Sigmoid colon (tissue), 7 donors: ENCODE results near the gene COMMD3. TPM values are rescaled to one million over a fixed set of nuclear protein-coding genes. Genes with fewer than 3 reads are reported as not detected.

ENCODE experiments used
- DNase-seq: peaks from one replicate; pipeline ENCODE4 v3.0.0-alpha.2; 2019
- H3K27ac ChIP-seq, 4 donors: fragments of 200-600 bp; sonication (generic); one replicate each; pipeline ENCODE4 v1.5.1; 2016 to 2019; ENCODE audit warnings: mild to moderate bottlenecking in 1 of 4
- H3K27me3 ChIP-seq, 3 donors: fragments of 200-600 bp; sonication (generic); one replicate each; pipeline ENCODE4 v1.5.1; 2019; ENCODE audit warnings: mild to moderate bottlenecking in 1 of 3
- H3K36me3 ChIP-seq, 4 donors: fragments of 200-600 bp; sonication (generic); one replicate each; pipeline ENCODE4 v1.5.1; 2016 to 2019
- H3K4me1 ChIP-seq, 4 donors: fragments of 200-600 bp; sonication (generic); one replicate each; pipeline ENCODE4 v1.5.1; 2017 to 2019
- H3K4me3 ChIP-seq, 4 donors: fragments of 200-600 bp; sonication (generic); one replicate each; pipeline ENCODE4 v1.5.1; 2017 to 2019; ENCODE audit warnings: mild to moderate bottlenecking in 2 of 4, moderate library complexity in 1 of 4
- H3K9me3 ChIP-seq, 4 donors: fragments of 200-600 bp in 3 of 4; sonication (generic) in 3 of 4; one replicate each; pipeline versions ENCODE4 v1.5.1 to v1.6.1; 2013 to 2019
- CTCF ChIP-seq, 4 experiments: fragments of 450-650 bp in 3 of 4; fragments of 200-600 bp in 1 of 4; IDR thresholded peaks; one replicate each; pipeline ENCODE4 v1.5.1; 2016 to 2019; ENCODE audit warnings: antibody characterized with exemption in 4 of 4, mild to moderate bottlenecking in 3 of 4, moderate library complexity in 2 of 4
- EP300 ChIP-seq, 4 donors: sonication (generic); formaldehyde crosslinking; IDR thresholded peaks; one replicate each; pipeline ENCODE4 v1.6.1; 2017; ENCODE audit warnings: antibody characterized with exemption in 4 of 4
- POLR2A ChIP-seq, 2 donors: fragments of 450-650 bp; IDR thresholded peaks; one replicate each; pipeline ENCODE4 v1.6.1; 2016; ENCODE audit warnings: antibody characterized with exemption in 2 of 2, mild to moderate bottlenecking in 2 of 2, moderate library complexity in 2 of 2
- POLR2AphosphoS5 ChIP-seq, 4 donors: sonication (generic); formaldehyde crosslinking; IDR thresholded peaks; one replicate each; pipeline ENCODE4 v1.6.1; 2017; ENCODE audit warnings: antibody characterized with exemption in 4 of 4
- whole genome bisulfite sequencing, 2 donors: extraction: QIAGEN DNeasy Blood & Tissue Kit; methylation state at CpG; one replicate each; pipeline ENCODE4 v1.1.7; 2013; 5-methylcytosine and 5-hydroxymethylcytosine counted together
- intact Hi-C: fragments of 100-400 bp; cut with DNase I; formaldehyde crosslinking; loops from one replicate; pipeline ENCODE4 v1.15.1; 2023
- polyA plus RNA-seq, 3 donors: library from polyadenylated mRNA; stranded (reverse); fragments of 200-250 nt; gene quantifications; one replicate each; pipeline ENCODE4 v1.2.3, GENCODE V29; 2013
- total RNA-seq, 4 donors: library from RNA; depleted of rRNA; stranded (reverse); fragments of >200 nt; gene quantifications; one replicate each; pipeline ENCODE4 v1.1.0, GENCODE V29; 2016
- donor health status: healthy with polysubstance abuse.
- donor health status: Bipolar disorder and iron deficiency.
- donor health status: healthy.

The COMMD3 gene
- total and polyA plus RNA-seq, 7 donors: 42.3 to 80.1 (median 57.8) TPM

- Histone ChIP-seq H3K4me3 (no peak overlapping the region), H3K4me1 (peaks cover 0 to 54% (median 38%) of the 10 kb centered on the region in 4 donors), H3K9me3 (no peaks in the 10 kb centered on the region), H3K27me3 (peaks cover 0 to 16% (median 0%) of the 10 kb centered on the region in 3 donors), H3K27ac (peak overlapping the region in 1 of 4 donors; percentile 94), H3K36me3 (no peaks in the 10 kb centered on the region)
- 96 to 98% methylated on average over 3 of the region's 3 CpGs for WGBS, 2 donors
- intact Hi-C loops: loop anchor here (5.0 kb wide), 2 partner anchors 316 to 669 kb away; partner anchors contain the start of gene DNAJC1
- DNase-seq: no peak
- TF ChIP-seq POLR2AphosphoS5 (IDR thresholded peaks at IDR 0.05) (no peak), EP300 (IDR thresholded peaks at IDR 0.05) (no peak), CTCF (IDR thresholded peaks at IDR 0.05) (no peak), POLR2A (IDR thresholded peaks at IDR 0.05) (no peak)
These were observed 2.6 kb downstream of the COMMD3 start for GRCh38 chr10:22318772-22319171.

- Histone ChIP-seq H3K9me3 (no peaks in the 10 kb centered on the region), H3K27me3 (peaks cover 0 to 19% (median 0%) of the 10 kb centered on the region in 3 donors), H3K27ac (peak overlapping the region; percentile 87 to 99 (median 94)), H3K4me1 (peaks cover 0 to 61% (median 46%) of the 10 kb centered on the region in 4 donors), H3K4me3 (peak overlapping the region in 3 of 4 donors; percentile 72 to 90 (median 88)), H3K36me3 (no peaks in the 10 kb centered on the region)
- no peak for DNase-seq
- TF ChIP-seq POLR2A (IDR thresholded peaks at IDR 0.05): no peak
- TF ChIP-seq EP300 (IDR thresholded peaks at IDR 0.05): no peak
- no peak for TF ChIP-seq POLR2AphosphoS5 (IDR thresholded peaks at IDR 0.05)
- TF ChIP-seq CTCF (IDR thresholded peaks at IDR 0.05): no peak
- intact Hi-C loops: loop anchor here (5.0 kb wide), 2 partner anchors 317 to 668 kb away; partner anchors contain the start of gene DNAJC1
- 79 to 84% methylated on average over 10 of the region's 10 CpGs for WGBS, 2 donors
These were observed 3.4 kb downstream of the COMMD3 start for GRCh38 chr10:22319547-22319979.

GRCh38 chr10:22319980-22320558 is 3.9 kb downstream of the COMMD3 start:
- no peak for DNase-seq
- Histone ChIP-seq H3K27me3 (peaks cover 0 to 19% (median 0%) of the 10 kb centered on the region in 3 donors), H3K4me3 (peak overlapping the region; percentile 29 to 90 (median 80)), H3K27ac (peak overlapping the region; percentile 87 to 99 (median 94)), H3K36me3 (no peaks in the 10 kb centered on the region), H3K9me3 (no peaks in the 10 kb centered on the region), H3K4me1 (peaks cover 0 to 63% (median 50%) of the 10 kb centered on the region in 4 donors)
- WGBS, 2 donors: 3 to 8% methylated on average over 30 of the region's 30 CpGs
- peak in 1 of 4 donors; percentile 28 for TF ChIP-seq POLR2AphosphoS5 (IDR thresholded peaks at IDR 0.05)
- TF ChIP-seq EP300 (IDR thresholded peaks at IDR 0.05): no peak
- intact Hi-C loops: loop anchor here (5.0 to 10.0 kb wide), 6 partner anchors 117 to 788 kb away; partner anchors contain the start of genes DNAJC1, MLLT10 and MSRB2

DNA sequence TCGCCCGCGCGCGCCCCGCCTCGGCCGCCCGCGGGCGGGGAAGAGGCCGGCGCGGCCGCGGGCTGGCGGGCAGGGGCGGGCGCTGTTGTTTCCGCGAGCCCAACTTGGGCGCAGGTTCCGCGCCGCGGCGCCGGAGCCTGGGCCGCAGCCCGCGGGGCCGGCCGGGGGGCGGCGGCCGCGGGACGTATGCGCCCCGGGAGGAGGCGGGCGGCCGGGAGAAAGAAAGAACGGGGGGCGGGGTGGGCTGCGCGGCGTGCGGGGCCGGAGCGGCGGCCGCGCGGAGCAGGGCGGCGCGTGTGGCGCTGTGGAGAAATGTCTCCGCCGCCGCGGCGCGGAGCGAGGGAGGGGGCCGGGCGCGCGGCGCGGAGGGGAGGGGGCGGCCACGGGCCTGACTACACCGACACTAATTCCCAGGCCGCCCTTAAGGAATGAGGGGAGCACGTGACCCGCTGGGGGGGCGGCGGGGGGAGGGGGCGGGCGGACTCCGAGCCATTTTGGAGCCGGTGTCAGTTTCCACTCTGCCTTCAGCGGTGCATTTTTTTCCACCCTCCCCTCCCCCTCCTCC is 4.5 kb downstream of the COMMD3 start, which contains the start of gene BMI1:
BMI1 (plus strand) TSS at position 509 of the 565 bp plus-strand sequence. CDS start 5,351 bp downstream, outside the sequence.
- Histone ChIP-seq H3K36me3 (no peaks in the 10 kb centered on the region), H3K27ac (peak within 1 kb of the TSS; percentile 90 to 99 (median 98)), H3K4me1 (peaks cover 0 to 62% (median 49%) of the 10 kb centered on the region in 4 donors), H3K9me3 (no peaks in the 10 kb centered on the region), H3K27me3 (peaks cover 0 to 19% (median 0%) of the 10 kb centered on the region in 3 donors), H3K4me3 (peak within 1 kb of the TSS; percentile 72 to 99 (median 89))
- intact Hi-C loops: loop anchor here (1.0 to 10.0 kb wide), 5 partner anchors 21 to 788 kb away; partner anchors contain the start of genes MLLT10 and MSRB2
- TF ChIP-seq POLR2A (IDR thresholded peaks at IDR 0.05) (no peak), EP300 (IDR thresholded peaks at IDR 0.05) (no peak), CTCF (IDR thresholded peaks at IDR 0.05) (no peak), POLR2AphosphoS5 (IDR thresholded peaks at IDR 0.05) (peak in 1 of 4 donors; percentile 13)
- 1% methylated on average over 84 to 85 of the region's 85 CpGs for WGBS, 2 donors
- peak; percentile 94 for DNase-seq
